Activated CD8-positive, alpha-beta T cell treated with anti-CD3 and anti-CD28 coated beads for 36 hours (primary cell): ENCODE measurements around the gene TNFRSF6B. TPM values are rescaled to one million over a fixed set of nuclear protein-coding genes. Genes with fewer than 3 reads are reported as not detected.

ENCODE experiments used
- ATAC-seq: fragments of 200-7000 bp; cut with Tn5 transposase; one replicate; pipeline ENCODE4 v1.10.0; 2021; ENCODE audit warnings: mild to moderate bottlenecking, moderate library complexity
- CTCF ChIA-PET: fragments of 350-600 bp; sonication (Branson Sonifier 250); formaldehyde crosslinking; loops from one replicate; lab custom pipeline; 2021; ENCODE audit warnings: antibody characterized with exemption; lab: Charles Lee
- POLR2A ChIA-PET: fragments of 350-600 bp; sonication (Branson Sonifier 250); formaldehyde crosslinking; loops from one replicate; lab custom pipeline; 2021; ENCODE audit warnings: antibody characterized with exemption; lab: Charles Lee
- DNase-seq: peaks from one replicate; pipeline ENCODE4 v3.0.0-alpha.2; 2020
- H3K27ac Mint-ChIP-seq: one replicate; pipeline ENCODE4 v1.8.0; 2021; ENCODE audit warnings: mild to moderate bottlenecking, mixed read lengths
- H3K27me3 Mint-ChIP-seq: one replicate; pipeline ENCODE4 v1.8.0; 2021; ENCODE audit warnings: mixed read lengths
- H3K36me3 Mint-ChIP-seq: one replicate; pipeline ENCODE4 v1.8.0; 2021; ENCODE audit warnings: low read depth, mixed read lengths
- H3K4me1 Mint-ChIP-seq: one replicate; pipeline ENCODE4 v1.8.0; 2021; ENCODE audit warnings: low read depth, mixed read lengths
- H3K4me3 Mint-ChIP-seq: one replicate; pipeline ENCODE4 v1.8.0; 2021; ENCODE audit warnings: mild to moderate bottlenecking, moderate library complexity, mixed read lengths
- H3K9me3 Mint-ChIP-seq: one replicate; pipeline ENCODE4 v1.8.0; 2021; ENCODE audit warnings: mixed read lengths
- CTCF ChIP-seq: fragments of 200-600 bp; IDR thresholded peaks from one replicate; pipeline ENCODE4 v1.8.0; 2022; ENCODE audit warnings: antibody characterized with exemption, mild to moderate bottlenecking
- intact Hi-C: fragments of 100-400 bp; cut with micrococcal nuclease; formaldehyde crosslinking; loops from one replicate; pipeline ENCODE4 v1.10.0; 2022
- total RNA-seq, 2 experiments: library from RNA; stranded (reverse); gene quantifications; one replicate each; pipeline ENCODE4 v1.2.3, GENCODE V29; 2021

The TNFRSF6B gene
- total RNA-seq, 2 experiments from 2014 or later, result not detected

- POLR2A ChIA-PET, result interaction anchor here (1.2 to 2.2 kb wide), 5 partner anchors 8 to 82 kb away, joined by 4 to 8 read pairs (median 6); partner anchors contain the start of gene RTEL1
- TF ChIP-seq CTCF, result no peak
- intact Hi-C loops, result no loop called here
- CTCF ChIA-PET, result interaction anchor here (0.8 to 1.1 kb wide), 4 partner anchors 32 to 216 kb away, joined by 3 to 4 read pairs (median 4); partner anchors contain the start of genes ARFRP1, UCKL1 and ZGPAT
- Mint-ChIP-seq H3K9me3 (no peaks in the 10 kb centered on the region), H3K27ac (no peak overlapping the region), H3K4me3 (peak overlapping the region; percentile 52), H3K4me1 (peaks cover 22% of the 10 kb centered on the region), H3K27me3 (no peaks in the 10 kb centered on the region), H3K36me3 (peaks cover 5% of the 10 kb centered on the region)
- DNase-seq, result peak; percentile 49
- ATAC-seq, result peak; percentile 3
Measured at GRCh38 chr20:63740070-63740626, 43.7 kb downstream of the TNFRSF6B start.

GRCh38 chr20:63740627-63741353 lies 44.3 kb downstream of the TNFRSF6B start:
- CTCF ChIA-PET, result interaction anchor here (0.8 to 1.1 kb wide), 4 partner anchors 33 to 215 kb away, joined by 3 to 4 read pairs (median 4); partner anchors contain the start of genes ARFRP1, UCKL1 and ZGPAT
- peak; percentile 62 for DNase-seq
- POLR2A ChIA-PET, result interaction anchor here (1.2 to 2.2 kb wide), 5 partner anchors 8 to 83 kb away, joined by 4 to 8 read pairs (median 6); partner anchors contain the start of gene RTEL1
- H3K27me3 Mint-ChIP-seq, result no peaks in the 10 kb centered on the region
- H3K27ac Mint-ChIP-seq, result no peak overlapping the region
- peaks cover 16% of the 10 kb centered on the region for H3K4me1 Mint-ChIP-seq
- H3K4me3 Mint-ChIP-seq, result peak overlapping the region; percentile 52
- TF ChIP-seq CTCF, result no peak
- peaks cover 5% of the 10 kb centered on the region for H3K36me3 Mint-ChIP-seq
- ATAC-seq, result peak; percentile 8
- no peaks in the 10 kb centered on the region for H3K9me3 Mint-ChIP-seq
- intact Hi-C loops, result no loop called here

GRCh38 chr20:63741354-63741675 lies 44.9 kb downstream of the TNFRSF6B start:
- Mint-ChIP-seq H3K4me3 (peak overlapping the region; percentile 52), H3K27ac (no peak overlapping the region), H3K27me3 (no peaks in the 10 kb centered on the region), H3K36me3 (peaks cover under 1% of the 10 kb centered on the region), H3K9me3 (no peaks in the 10 kb centered on the region), H3K4me1 (peaks cover 11% of the 10 kb centered on the region)
- TF ChIP-seq CTCF, result no peak
- CTCF ChIA-PET, result interaction anchor here (0.7 to 1.1 kb wide), 3 partner anchors 34 to 215 kb away, joined by 3 to 4 read pairs (median 3); partner anchors contain the start of gene UCKL1
- POLR2A ChIA-PET, result interaction anchor here (1.2 to 1.6 kb wide), 4 partner anchors 7 to 42 kb away, joined by 4 to 8 read pairs (median 6); no protein-coding TSS in a partner anchor
- intact Hi-C loops, result no loop called here
- ATAC-seq, result no peak
- no peak for DNase-seq

- TF ChIP-seq CTCF, result no peak
- H3K27me3 Mint-ChIP-seq, result no peaks in the 10 kb centered on the region
- intact Hi-C loops, result no loop called here
- H3K36me3 Mint-ChIP-seq, result no peaks in the 10 kb centered on the region
- H3K4me3 Mint-ChIP-seq, result peak overlapping the region; percentile 52
- ChIA-PET CTCF (interaction anchor here (0.7 kb wide), 1 partner anchor 35 kb away, joined by 3 read pairs; no protein-coding TSS in a partner anchor), POLR2A (interaction anchor here (1.0 to 1.6 kb wide), 5 partner anchors 8 to 43 kb away, joined by 3 to 8 read pairs (median 4); no protein-coding TSS in a partner anchor)
- H3K4me1 Mint-ChIP-seq, result peaks cover 6% of the 10 kb centered on the region
- no peaks in the 10 kb centered on the region for H3K9me3 Mint-ChIP-seq
- DNase-seq, result no peak
- no peak overlapping the region for H3K27ac Mint-ChIP-seq
- ATAC-seq, result no peak
Measured at GRCh38 chr20:63741676-63742380, 45.4 kb downstream of the TNFRSF6B start.
